Neural cell (in vitro differentiated cells): Measurements from ENCODE around the gene WFDC1.

Source experiments
- EP300 ChIP-seq: fragments of 450-650 bp; conservative IDR thresholded peaks from 2 replicates; pipeline ENCODE4 v1.6.1; 2014; ENCODE audit warnings: antibody characterized with exemption, mild to moderate bottlenecking, moderate library complexity; ENCODE audit not compliant: poor library complexity, severe bottlenecking
- EZH2 ChIP-seq: fragments of 200-600, 300-800 bp; shearing (Covaris generic), sonication (generic); IDR thresholded peaks from 2 replicates; pipeline ENCODE4 v1.6.1; 2014; ENCODE audit warnings: antibody characterized with exemption, low read length, borderline replicate concordance, mild to moderate bottlenecking; ENCODE audit not compliant: insufficient read depth, poor library complexity, severe bottlenecking
- MXI1 ChIP-seq: fragments of 450-650 bp; conservative IDR thresholded peaks from 2 replicates; pipeline ENCODE4 v1.6.1; 2014; ENCODE audit warnings: antibody characterized with exemption, mild to moderate bottlenecking; ENCODE audit not compliant: poor library complexity, severe bottlenecking
- POLR2AphosphoS5 ChIP-seq: IDR thresholded peaks from 2 replicates; pipeline ENCODE4 v1.6.1; 2012
- SMC3 ChIP-seq: fragments of 450-650 bp; conservative IDR thresholded peaks from 2 replicates; pipeline ENCODE4 v1.6.1; 2014; ENCODE audit warnings: antibody characterized with exemption, mild to moderate bottlenecking, moderate library complexity; ENCODE audit not compliant: poor library complexity
- TAF1 ChIP-seq: IDR thresholded peaks from 2 replicates; pipeline ENCODE4 v1.6.1; 2012; ENCODE audit warnings: low read depth
- TF ChIP-seq, protein P1 (sequence below): fragments of 450-650 bp; IDR thresholded peaks from 2 replicates; pipeline ENCODE4 v1.5.1; 2014; ENCODE audit warnings: antibody characterized with exemption, mild to moderate bottlenecking, moderate library complexity; ENCODE audit not compliant: poor library complexity, severe bottlenecking
- TF ChIP-seq, protein P2 (sequence below): IDR thresholded peaks from 2 replicates; pipeline ENCODE4 v1.6.1; 2012; ENCODE audit warnings: borderline replicate concordance

- TF ChIP-seq EZH2 = no peak
- TF ChIP-seq, protein P1, sequence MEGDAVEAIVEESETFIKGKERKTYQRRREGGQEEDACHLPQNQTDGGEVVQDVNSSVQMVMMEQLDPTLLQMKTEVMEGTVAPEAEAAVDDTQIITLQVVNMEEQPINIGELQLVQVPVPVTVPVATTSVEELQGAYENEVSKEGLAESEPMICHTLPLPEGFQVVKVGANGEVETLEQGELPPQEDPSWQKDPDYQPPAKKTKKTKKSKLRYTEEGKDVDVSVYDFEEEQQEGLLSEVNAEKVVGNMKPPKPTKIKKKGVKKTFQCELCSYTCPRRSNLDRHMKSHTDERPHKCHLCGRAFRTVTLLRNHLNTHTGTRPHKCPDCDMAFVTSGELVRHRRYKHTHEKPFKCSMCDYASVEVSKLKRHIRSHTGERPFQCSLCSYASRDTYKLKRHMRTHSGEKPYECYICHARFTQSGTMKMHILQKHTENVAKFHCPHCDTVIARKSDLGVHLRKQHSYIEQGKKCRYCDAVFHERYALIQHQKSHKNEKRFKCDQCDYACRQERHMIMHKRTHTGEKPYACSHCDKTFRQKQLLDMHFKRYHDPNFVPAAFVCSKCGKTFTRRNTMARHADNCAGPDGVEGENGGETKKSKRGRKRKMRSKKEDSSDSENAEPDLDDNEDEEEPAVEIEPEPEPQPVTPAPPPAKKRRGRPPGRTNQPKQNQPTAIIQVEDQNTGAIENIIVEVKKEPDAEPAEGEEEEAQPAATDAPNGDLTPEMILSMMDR = no peak
- no peak for TF ChIP-seq TAF1
- no peak for TF ChIP-seq POLR2AphosphoS5
- TF ChIP-seq EP300 = no peak
- TF ChIP-seq, protein P2, sequence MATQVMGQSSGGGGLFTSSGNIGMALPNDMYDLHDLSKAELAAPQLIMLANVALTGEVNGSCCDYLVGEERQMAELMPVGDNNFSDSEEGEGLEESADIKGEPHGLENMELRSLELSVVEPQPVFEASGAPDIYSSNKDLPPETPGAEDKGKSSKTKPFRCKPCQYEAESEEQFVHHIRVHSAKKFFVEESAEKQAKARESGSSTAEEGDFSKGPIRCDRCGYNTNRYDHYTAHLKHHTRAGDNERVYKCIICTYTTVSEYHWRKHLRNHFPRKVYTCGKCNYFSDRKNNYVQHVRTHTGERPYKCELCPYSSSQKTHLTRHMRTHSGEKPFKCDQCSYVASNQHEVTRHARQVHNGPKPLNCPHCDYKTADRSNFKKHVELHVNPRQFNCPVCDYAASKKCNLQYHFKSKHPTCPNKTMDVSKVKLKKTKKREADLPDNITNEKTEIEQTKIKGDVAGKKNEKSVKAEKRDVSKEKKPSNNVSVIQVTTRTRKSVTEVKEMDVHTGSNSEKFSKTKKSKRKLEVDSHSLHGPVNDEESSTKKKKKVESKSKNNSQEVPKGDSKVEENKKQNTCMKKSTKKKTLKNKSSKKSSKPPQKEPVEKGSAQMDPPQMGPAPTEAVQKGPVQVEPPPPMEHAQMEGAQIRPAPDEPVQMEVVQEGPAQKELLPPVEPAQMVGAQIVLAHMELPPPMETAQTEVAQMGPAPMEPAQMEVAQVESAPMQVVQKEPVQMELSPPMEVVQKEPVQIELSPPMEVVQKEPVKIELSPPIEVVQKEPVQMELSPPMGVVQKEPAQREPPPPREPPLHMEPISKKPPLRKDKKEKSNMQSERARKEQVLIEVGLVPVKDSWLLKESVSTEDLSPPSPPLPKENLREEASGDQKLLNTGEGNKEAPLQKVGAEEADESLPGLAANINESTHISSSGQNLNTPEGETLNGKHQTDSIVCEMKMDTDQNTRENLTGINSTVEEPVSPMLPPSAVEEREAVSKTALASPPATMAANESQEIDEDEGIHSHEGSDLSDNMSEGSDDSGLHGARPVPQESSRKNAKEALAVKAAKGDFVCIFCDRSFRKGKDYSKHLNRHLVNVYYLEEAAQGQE = no peak
- no peak for TF ChIP-seq MXI1
- no peak for TF ChIP-seq SMC3
Measured at GRCh38 chr16:84326545-84326944, 31.9 kb downstream of the WFDC1 start.
